HG03280 (cell line): ENCODE data around the gene KRT76.

ENCODE experiments used
- ATAC-seq: cut with Tn5 transposase; IDR thresholded peaks from one replicate; pipeline ENCODE4 v1.9.1; 2021; ENCODE audit warnings: mild to moderate bottlenecking, moderate library complexity; ENCODE audit not compliant: unreplicated experiment

KRT76 gene

GRCh38 chr12:52776913-52777395 is at the start of gene KRT76:
KRT76 (minus strand) TSS chr12:52777345; CDS start chr12:52777291, 54 bp downstream.
- no peak for ATAC-seq

- no peak for ATAC-seq
Observed at GRCh38 chr12:52825961-52826360, 48.8 kb upstream of the KRT76 start.

GRCh38 chr12:52824741-52825410 is 47.7 kb upstream of the KRT76 start:
- ATAC-seq, result no peak

- no peak for ATAC-seq
Observed at GRCh38 chr12:52823761-52824450, 46.8 kb upstream of the KRT76 start.

GRCh38 chr12:52822771-52823510 is 45.8 kb upstream of the KRT76 start:
- no peak for ATAC-seq

- ATAC-seq, result no peak
Observed at GRCh38 chr12:52821826-52822660, 44.9 kb upstream of the KRT76 start.

GRCh38 chr12:52821071-52821730 is 44.1 kb upstream of the KRT76 start:
- ATAC-seq, result no peak

- no peak for ATAC-seq
Observed at GRCh38 chr12:52820521-52820920, 43.4 kb upstream of the KRT76 start.

GRCh38 chr12:52819731-52820510 is 42.8 kb upstream of the KRT76 start:
- no peak for ATAC-seq

GRCh38 chr12:52818887-52819420 is 41.8 kb upstream of the KRT76 start:
- no peak for ATAC-seq

GRCh38 chr12:52818388-52818787 is 41.2 kb upstream of the KRT76 start:
- ATAC-seq, result no peak

GRCh38 chr12:52817699-52818238 is 40.6 kb upstream of the KRT76 start:
- ATAC-seq, result no peak

- ATAC-seq, result no peak
Observed at GRCh38 chr12:52817003-52817698, 40.0 kb upstream of the KRT76 start.

- ATAC-seq, result no peak
Observed at GRCh38 chr12:52815676-52816588, 38.8 kb upstream of the KRT76 start.

GRCh38 chr12:52815161-52815560 is 38.0 kb upstream of the KRT76 start:
- ATAC-seq, result no peak

GRCh38 chr12:52814710-52815155 is 37.6 kb upstream of the KRT76 start:
- no peak for ATAC-seq
